Sigmoid colon (tissue), 4 donors: Measurements from ENCODE around the gene PRPS2.

Experiments
- EP300 ChIP-seq, 4 donors: sonication (generic); formaldehyde crosslinking; IDR thresholded peaks; one replicate each; pipeline ENCODE4 v1.6.1; 2017; ENCODE audit warnings: antibody characterized with exemption in 4 of 4
- POLR2AphosphoS5 ChIP-seq, 4 donors: sonication (generic); formaldehyde crosslinking; IDR thresholded peaks; one replicate each; pipeline ENCODE4 v1.6.1; 2017; ENCODE audit warnings: antibody characterized with exemption in 4 of 4
- TF ChIP-seq, protein P1 (sequence below), 4 experiments: fragments of 450-650 bp in 3 of 4; fragments of 200-600 bp in 1 of 4; IDR thresholded peaks; one replicate each; pipeline ENCODE4 v1.5.1; 2016 to 2019; ENCODE audit warnings: antibody characterized with exemption in 4 of 4, mild to moderate bottlenecking in 3 of 4, moderate library complexity in 2 of 4

DNA sequence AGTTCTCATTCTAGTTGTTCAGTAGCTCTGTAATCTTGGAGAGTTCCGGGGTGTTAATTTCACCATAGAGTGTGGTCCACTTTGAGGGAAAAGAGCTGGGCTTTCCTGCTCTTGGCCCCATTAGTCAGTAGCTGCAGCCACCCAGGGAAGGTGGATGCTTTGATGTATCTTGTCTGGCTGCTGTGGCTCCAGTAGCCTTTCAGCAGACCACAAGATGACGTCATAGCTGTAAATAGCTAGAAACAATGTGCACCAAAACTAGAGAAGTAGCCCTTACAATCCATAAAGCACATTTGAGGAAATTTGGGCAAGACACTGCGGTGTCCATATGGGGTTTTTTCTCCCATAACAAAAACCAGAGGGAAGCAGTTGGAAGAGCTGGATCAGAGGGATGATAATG is 32.9 kb upstream of the PRPS2 start:
- TF ChIP-seq, protein P1, sequence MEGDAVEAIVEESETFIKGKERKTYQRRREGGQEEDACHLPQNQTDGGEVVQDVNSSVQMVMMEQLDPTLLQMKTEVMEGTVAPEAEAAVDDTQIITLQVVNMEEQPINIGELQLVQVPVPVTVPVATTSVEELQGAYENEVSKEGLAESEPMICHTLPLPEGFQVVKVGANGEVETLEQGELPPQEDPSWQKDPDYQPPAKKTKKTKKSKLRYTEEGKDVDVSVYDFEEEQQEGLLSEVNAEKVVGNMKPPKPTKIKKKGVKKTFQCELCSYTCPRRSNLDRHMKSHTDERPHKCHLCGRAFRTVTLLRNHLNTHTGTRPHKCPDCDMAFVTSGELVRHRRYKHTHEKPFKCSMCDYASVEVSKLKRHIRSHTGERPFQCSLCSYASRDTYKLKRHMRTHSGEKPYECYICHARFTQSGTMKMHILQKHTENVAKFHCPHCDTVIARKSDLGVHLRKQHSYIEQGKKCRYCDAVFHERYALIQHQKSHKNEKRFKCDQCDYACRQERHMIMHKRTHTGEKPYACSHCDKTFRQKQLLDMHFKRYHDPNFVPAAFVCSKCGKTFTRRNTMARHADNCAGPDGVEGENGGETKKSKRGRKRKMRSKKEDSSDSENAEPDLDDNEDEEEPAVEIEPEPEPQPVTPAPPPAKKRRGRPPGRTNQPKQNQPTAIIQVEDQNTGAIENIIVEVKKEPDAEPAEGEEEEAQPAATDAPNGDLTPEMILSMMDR (IDR thresholded peaks at IDR 0.05): no peak
- no peak for TF ChIP-seq EP300 (IDR thresholded peaks at IDR 0.05)
- no peak for TF ChIP-seq POLR2AphosphoS5 (IDR thresholded peaks at IDR 0.05)
